ENCODE data around the gene PI4K2A. TPM values are rescaled to one million over a fixed set of nuclear protein-coding genes. Genes with fewer than 3 reads are reported as not detected.

PI4K2A gene
- total RNA-seq, 6 experiments from 2014 or later: 26.7 to 35.3 (median 31.6) TPM

GRCh38 chr10:97627731-97628130 lies 12.7 kb upstream of the PI4K2A start:
- Mint-ChIP-seq H3K9me3 (no peaks in the 10 kb centered on the region), H3K4me1 (ENCODE audit: low read depth) (peaks cover 12% of the 10 kb centered on the region), H3K27me3 (ENCODE audit: insufficient read depth) (no peaks in the 10 kb centered on the region), H3K4me3 (no peak overlapping the region), H3K36me3 (ENCODE audit: low read depth) (no peaks in the 10 kb centered on the region), H3K27ac (no peak overlapping the region)
- no peak for DNase-seq
- TF ChIP-seq, protein P1, sequence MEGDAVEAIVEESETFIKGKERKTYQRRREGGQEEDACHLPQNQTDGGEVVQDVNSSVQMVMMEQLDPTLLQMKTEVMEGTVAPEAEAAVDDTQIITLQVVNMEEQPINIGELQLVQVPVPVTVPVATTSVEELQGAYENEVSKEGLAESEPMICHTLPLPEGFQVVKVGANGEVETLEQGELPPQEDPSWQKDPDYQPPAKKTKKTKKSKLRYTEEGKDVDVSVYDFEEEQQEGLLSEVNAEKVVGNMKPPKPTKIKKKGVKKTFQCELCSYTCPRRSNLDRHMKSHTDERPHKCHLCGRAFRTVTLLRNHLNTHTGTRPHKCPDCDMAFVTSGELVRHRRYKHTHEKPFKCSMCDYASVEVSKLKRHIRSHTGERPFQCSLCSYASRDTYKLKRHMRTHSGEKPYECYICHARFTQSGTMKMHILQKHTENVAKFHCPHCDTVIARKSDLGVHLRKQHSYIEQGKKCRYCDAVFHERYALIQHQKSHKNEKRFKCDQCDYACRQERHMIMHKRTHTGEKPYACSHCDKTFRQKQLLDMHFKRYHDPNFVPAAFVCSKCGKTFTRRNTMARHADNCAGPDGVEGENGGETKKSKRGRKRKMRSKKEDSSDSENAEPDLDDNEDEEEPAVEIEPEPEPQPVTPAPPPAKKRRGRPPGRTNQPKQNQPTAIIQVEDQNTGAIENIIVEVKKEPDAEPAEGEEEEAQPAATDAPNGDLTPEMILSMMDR (IDR thresholded peaks at IDR 0.05): no peak

DNA sequence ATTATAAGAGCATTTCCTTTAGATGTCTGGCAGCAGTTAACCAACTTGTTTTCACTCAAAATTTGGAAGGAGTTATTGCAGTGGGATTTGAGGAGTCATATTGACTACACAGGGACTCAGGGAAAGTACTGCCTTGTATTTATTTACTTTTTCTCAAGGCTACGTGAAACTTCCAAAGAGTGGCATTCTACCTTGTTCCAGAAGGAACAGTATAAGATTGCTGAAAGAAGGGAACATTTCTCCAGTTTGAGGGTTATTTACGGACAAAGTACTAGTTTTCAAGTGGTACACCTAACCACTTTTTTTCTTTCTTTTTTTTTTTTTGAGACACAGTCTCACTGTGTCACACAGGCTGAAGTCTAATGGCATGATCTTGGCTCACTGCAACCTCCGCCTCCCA lies 12.2 kb upstream of the PI4K2A start:
- Mint-ChIP-seq H3K9me3 (no peaks in the 10 kb centered on the region), H3K27ac (no peak overlapping the region), H3K4me1 (ENCODE audit: low read depth) (peaks cover 17% of the 10 kb centered on the region), H3K27me3 (ENCODE audit: insufficient read depth) (no peaks in the 10 kb centered on the region), H3K4me3 (no peak overlapping the region), H3K36me3 (ENCODE audit: low read depth) (no peaks in the 10 kb centered on the region)
- TF ChIP-seq, protein P1 (IDR thresholded peaks at IDR 0.05): no peak
- DNase-seq: no peak

DNA sequence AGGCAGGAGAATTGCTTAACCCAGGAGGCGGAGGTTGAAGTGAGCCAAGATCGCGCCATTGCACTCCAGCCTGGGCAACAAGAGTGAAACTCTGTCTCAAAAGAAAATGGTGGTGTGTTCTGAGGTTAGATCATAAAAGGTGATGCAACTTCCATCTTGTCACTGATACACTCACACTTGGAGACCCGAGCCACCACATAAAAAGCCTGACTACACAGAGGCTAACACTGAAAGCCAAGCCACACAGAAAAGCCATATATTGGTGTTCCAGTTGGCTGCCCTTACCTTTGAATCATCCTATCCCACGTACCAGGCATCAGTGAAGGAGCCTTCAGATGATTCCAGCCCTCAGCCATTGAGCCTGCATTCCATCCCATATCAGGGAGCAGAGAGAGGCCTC lies 11.2 kb upstream of the PI4K2A start:
- no peaks in the 10 kb centered on the region for H3K27me3 Mint-ChIP-seq (ENCODE audit: insufficient read depth)
- TF ChIP-seq, protein P1 (IDR thresholded peaks at IDR 0.05): no peak
- peaks cover 23% of the 10 kb centered on the region for H3K4me1 Mint-ChIP-seq (ENCODE audit: low read depth)
- no peaks in the 10 kb centered on the region for H3K9me3 Mint-ChIP-seq
- no peak overlapping the region for H3K27ac Mint-ChIP-seq
- H3K36me3 Mint-ChIP-seq (ENCODE audit: low read depth): no peaks in the 10 kb centered on the region
- no peak for DNase-seq
- no peak overlapping the region for H3K4me3 Mint-ChIP-seq

GRCh38 chr10:97631098-97631497 lies 9.4 kb upstream of the PI4K2A start:
- Mint-ChIP-seq H3K27me3 (ENCODE audit: insufficient read depth) (no peaks in the 10 kb centered on the region), H3K27ac (0 out of 2 replicates have a peak overlapping the region, but pooled peaks have one; percentile 18), H3K9me3 (no peaks in the 10 kb centered on the region), H3K4me1 (ENCODE audit: low read depth) (peaks cover 23% of the 10 kb centered on the region), H3K36me3 (ENCODE audit: low read depth) (no peaks in the 10 kb centered on the region), H3K4me3 (no peak overlapping the region)
- DNase-seq: no peak
- TF ChIP-seq, protein P1 (IDR thresholded peaks at IDR 0.05): no peak

GRCh38 chr10:97632949-97633884 lies 7.3 kb upstream of the PI4K2A start, which contains the start of gene MORN4:
Gene MORN4 (minus strand): TSS chr10:97633500. CDS start chr10:97619653, 13,847 bp downstream.
- no peaks in the 10 kb centered on the region for H3K9me3 Mint-ChIP-seq
- H3K27ac Mint-ChIP-seq: peak within 1 kb of the TSS; percentile 84
- no peaks in the 10 kb centered on the region for H3K36me3 Mint-ChIP-seq (ENCODE audit: low read depth)
- no peaks in the 10 kb centered on the region for H3K27me3 Mint-ChIP-seq (ENCODE audit: insufficient read depth)
- peak within 1 kb of the TSS; percentile 96 for H3K4me3 Mint-ChIP-seq
- TF ChIP-seq, protein P1 (IDR thresholded peaks at IDR 0.05): no peak
- H3K4me1 Mint-ChIP-seq (ENCODE audit: low read depth): peaks cover 23% of the 10 kb centered on the region
- DNase-seq: peak; percentile 89

Measured in HFFc6 (cell line).